ENCODE measurements around the gene GLOD4. TPM values are rescaled to one million over a fixed set of nuclear protein-coding genes. Genes with fewer than 3 reads are reported as not detected.

GLOD4 gene
- polyA plus RNA-seq, 3 donors = 41.8 to 50.7 (median 50.6) TPM

- no peak for TF ChIP-seq CTCF (IDR thresholded peaks at IDR 0.05)
- intact Hi-C loops (cut with micrococcal nuclease) = no loop called here
- no peak for DNase-seq
- Histone ChIP-seq H3K36me3 (replicated peaks in 1 of 2; ENCODE audit: control insufficient read depth in 1 of 2, insufficient read depth in 2 of 2, low read length in 2 of 2) (no peaks in the 10 kb centered on the region), H3K79me2 (ENCODE audit: insufficient read depth, low read length) (no peaks in the 10 kb centered on the region), H3K9ac (ENCODE audit: insufficient read depth, low read length, poor library complexity, severe bottlenecking) (no peak overlapping the region), H3K27ac (ENCODE audit: low read depth in 1 of 2, low read length in 2 of 2) (no peak overlapping the region), H3K4me1 (ENCODE audit: control insufficient read depth in 1 of 2, insufficient read depth in 2 of 2, low read length in 2 of 2) (no peaks in the 10 kb centered on the region), H3K4me3 (replicated peaks in 1 of 3; ENCODE audit: low read depth in 2 of 3, low read length in 3 of 3) (no peak overlapping the region), H2AFZ (ENCODE audit: insufficient read depth, low read depth, low read length, poor library complexity, severe bottlenecking) (no peak overlapping the region), H4K20me1 (ENCODE audit: insufficient read depth, low read length) (no peaks in the 10 kb centered on the region), H3K27me3 (ENCODE audit: control insufficient read depth in 2 of 2, insufficient read depth in 2 of 2, low read length in 2 of 2) (no peaks in the 10 kb centered on the region), H3K4me2 (replicated peaks; ENCODE audit: extremely low read depth, low read length, poor library complexity, severe bottlenecking) (no peak overlapping the region), H3K9me3 (replicated peaks in 1 of 2; ENCODE audit: control insufficient read depth in 1 of 2, insufficient read depth in 1 of 2, low read length in 2 of 2) (no peaks in the 10 kb centered on the region)
- Mint-ChIP-seq H3K4me1 (no peaks in the 10 kb centered on the region), H3K27ac (no peak overlapping the region), H3K36me3 (no peaks in the 10 kb centered on the region), H3K27me3 (ENCODE audit: low read depth in 3 of 3) (peaks cover 0 to 16% (median 8%) of the 10 kb centered on the region in 3 donors), H3K4me3 (no peak overlapping the region), H3K9me3 (no peaks in the 10 kb centered on the region)
- WGBS (ENCODE audit: insufficient coverage) = 95% methylated on average over 10 of the region's 14 CpGs
Measured at GRCh38 chr17:802481-802880, 20.4 kb upstream of the GLOD4 start.

- H2AFZ ChIP-seq (ENCODE audit: insufficient read depth, low read depth, low read length, poor library complexity, severe bottlenecking) = no peak overlapping the region
- H3K4me3 Mint-ChIP-seq = no peak overlapping the region
- H3K27me3 ChIP-seq (ENCODE audit: control insufficient read depth in 2 of 2, insufficient read depth in 2 of 2, low read length in 2 of 2) = no peaks in the 10 kb centered on the region
Measured at GRCh38 chr17:801660-802059, 19.6 kb upstream of the GLOD4 start.

More at GRCh38 chr17:801660-802059, 19.6 kb upstream of the GLOD4 start:
- H3K79me2 ChIP-seq (ENCODE audit: insufficient read depth, low read length) = no peaks in the 10 kb centered on the region
- Mint-ChIP-seq H3K27me3 (ENCODE audit: low read depth in 3 of 3) (peaks cover 0 to 17% (median 8%) of the 10 kb centered on the region in 3 donors), H3K4me1 (no peaks in the 10 kb centered on the region), H3K27ac (no peak overlapping the region), H3K9me3 (no peaks in the 10 kb centered on the region), H3K36me3 (no peaks in the 10 kb centered on the region)
- H3K9me3 ChIP-seq (replicated peaks in 1 of 2; ENCODE audit: control insufficient read depth in 1 of 2, insufficient read depth in 1 of 2, low read length in 2 of 2) = no peaks in the 10 kb centered on the region
- H4K20me1 ChIP-seq (ENCODE audit: insufficient read depth, low read length) = no peaks in the 10 kb centered on the region
- intact Hi-C loops (cut with micrococcal nuclease) = no loop called here
- no peak for TF ChIP-seq CTCF (IDR thresholded peaks at IDR 0.05)
- no peak overlapping the region for H3K4me3 ChIP-seq (replicated peaks in 1 of 3; ENCODE audit: low read depth in 2 of 3, low read length in 3 of 3)
- WGBS (ENCODE audit: insufficient coverage) = 96% methylated on average over 6 of the region's 6 CpGs
- H3K4me2 ChIP-seq (replicated peaks; ENCODE audit: extremely low read depth, low read length, poor library complexity, severe bottlenecking) = no peak overlapping the region
- no peaks in the 10 kb centered on the region for H3K4me1 ChIP-seq (ENCODE audit: control insufficient read depth in 1 of 2, insufficient read depth in 2 of 2, low read length in 2 of 2)
- no peak for DNase-seq
- H3K36me3 ChIP-seq (replicated peaks in 1 of 2; ENCODE audit: control insufficient read depth in 1 of 2, insufficient read depth in 2 of 2, low read length in 2 of 2) = no peaks in the 10 kb centered on the region
- no peak overlapping the region for H3K27ac ChIP-seq (ENCODE audit: low read depth in 1 of 2, low read length in 2 of 2)
- H3K9ac ChIP-seq (ENCODE audit: insufficient read depth, low read length, poor library complexity, severe bottlenecking) = no peak overlapping the region
